Neuronal stem cell (in vitro differentiated cells): ENCODE measurements around the gene SAMD14.

Experiments
- DNase-seq: peaks from one replicate; pipeline ENCODE4 v3.0.0-alpha.2; 2013; ENCODE audit warnings: low spot score
- H2AFZ ChIP-seq: one replicate; pipeline ENCODE4 v1.6.1; 2013; ENCODE audit warnings: mild to moderate bottlenecking, low read length, inconsistent platforms
- H2AK5ac ChIP-seq: 2 replicates; pipeline ENCODE4 v1.6.1; 2013; ENCODE audit warnings: low read depth, mild to moderate bottlenecking, inconsistent platforms, low read length, moderate library complexity, mixed read lengths
- H2BK120ac ChIP-seq: 2 replicates; pipeline ENCODE4 v1.6.1; 2013; ENCODE audit warnings: low read depth, mild to moderate bottlenecking, inconsistent platforms, low read length, moderate library complexity, mixed read lengths
- H2BK12ac ChIP-seq: one replicate; pipeline ENCODE4 v1.6.1; 2013; ENCODE audit warnings: low read length, inconsistent platforms
- H2BK15ac ChIP-seq: 2 replicates; pipeline ENCODE4 v1.6.1; 2013; ENCODE audit warnings: mild to moderate bottlenecking, low read length, inconsistent platforms, mixed read lengths
- H2BK5ac ChIP-seq: one replicate; pipeline ENCODE4 v1.6.1; 2013; ENCODE audit warnings: inconsistent platforms, mild to moderate bottlenecking, low read length, moderate library complexity
- H3K14ac ChIP-seq: one replicate; pipeline ENCODE4 v1.6.1; 2013; ENCODE audit warnings: low read length, inconsistent platforms
- H3K18ac ChIP-seq: 2 replicates; pipeline ENCODE4 v1.6.1; 2013; ENCODE audit warnings: low read length, inconsistent platforms
- H3K23ac ChIP-seq: 2 replicates; pipeline ENCODE4 v1.6.1; 2013; ENCODE audit warnings: low read depth, mild to moderate bottlenecking, mixed read lengths, low read length, inconsistent platforms; ENCODE audit not compliant: poor library complexity
- H3K27ac ChIP-seq: replicated peaks from 3 replicates; pipeline ENCODE4 v1.5.1; 2013; ENCODE audit warnings: low read length, inconsistent platforms
- H3K27me3 ChIP-seq, 3 experiments: 2 replicates each; pipeline ENCODE4 v1.6.1; 2013; ENCODE audit warnings: low read length in 3 of 3, mild to moderate bottlenecking in 2 of 3, inconsistent platforms in 1 of 3, low read depth in 1 of 3, mixed read lengths in 1 of 3, moderate library complexity in 1 of 3; ENCODE audit not compliant: control insufficient read depth in 3 of 3, insufficient read depth in 3 of 3
- H3K36me3 ChIP-seq, 2 donors: replicated peaks in 1 of 2; 2 replicates each; pipeline ENCODE4 v1.6.1; 2013; ENCODE audit warnings: low read length in 2 of 2; ENCODE audit not compliant: control insufficient read depth in 2 of 2, insufficient read depth in 2 of 2
- H3K4ac ChIP-seq: 2 replicates; pipeline ENCODE4 v1.6.1; 2013; ENCODE audit warnings: inconsistent platforms, mild to moderate bottlenecking, low read length, moderate library complexity
- H3K4me1 ChIP-seq, 2 donors: 1 replicate in 1 of 2; 2 replicates in 1 of 2; pipeline ENCODE4 v1.6.1; 2013; ENCODE audit warnings: low read length in 2 of 2, low read depth in 1 of 2; ENCODE audit not compliant: control insufficient read depth in 2 of 2, insufficient read depth in 1 of 2
- H3K4me2 ChIP-seq: one replicate; pipeline ENCODE4 v1.6.1; 2013; ENCODE audit warnings: mild to moderate bottlenecking, low read length, inconsistent platforms; ENCODE audit not compliant: insufficient read depth, poor library complexity, severe bottlenecking
- H3K4me3 ChIP-seq, 2 donors: 2 replicates each; pipeline ENCODE4 v1.5.1; 2013; ENCODE audit warnings: low read length in 2 of 2, mild to moderate bottlenecking in 2 of 2, inconsistent platforms in 1 of 2, moderate library complexity in 1 of 2
- H3K79me1 ChIP-seq: one replicate; pipeline ENCODE4 v1.6.1; 2013; ENCODE audit warnings: low read depth, mild to moderate bottlenecking, inconsistent platforms, low read length, moderate library complexity
- H3K9ac ChIP-seq: one replicate; pipeline ENCODE4 v1.6.1; 2013; ENCODE audit warnings: mild to moderate bottlenecking, low read depth, low read length, inconsistent platforms; ENCODE audit not compliant: poor library complexity
- H3K9me3 ChIP-seq, 2 donors: replicated peaks in 1 of 2; 2 replicates each; pipeline versions ENCODE3 to v1.6.1; 2013; ENCODE audit warnings: low read length in 2 of 2, mild to moderate bottlenecking in 2 of 2, inconsistent platforms in 1 of 2, low read depth in 1 of 2, mixed read lengths in 1 of 2, moderate library complexity in 1 of 2; ENCODE audit not compliant: control insufficient read depth in 2 of 2, insufficient read depth in 1 of 2
- H4K8ac ChIP-seq: one replicate; pipeline ENCODE4 v1.6.1; 2013; ENCODE audit warnings: low read depth, mild to moderate bottlenecking, inconsistent platforms, low read length, moderate library complexity
- H4K91ac ChIP-seq: one replicate; pipeline ENCODE4 v1.6.1; 2013; ENCODE audit warnings: low read length, low read depth, mild to moderate bottlenecking, inconsistent platforms; ENCODE audit not compliant: poor library complexity
- WGBS, 2 donors: extraction: QIAGEN DNeasy Blood & Tissue Kit; methylation state at CpG; one replicate each; pipeline ENCODE4 v1.1.7; 2013; ENCODE audit warnings: missing lambda C conversion rate in 2 of 2, mixed read lengths in 1 of 2; ENCODE audit not compliant: insufficient read length in 2 of 2, insufficient replicate concordance in 1 of 2; ENCODE audit errors: extremely low coverage in 2 of 2; 5-methylcytosine and 5-hydroxymethylcytosine counted together

SAMD14 gene

GRCh38 chr17:50101346-50102163, 28.4 kb downstream of the SAMD14 start:
- peak overlapping the region; percentile 61 for H3K27ac ChIP-seq

DNA sequence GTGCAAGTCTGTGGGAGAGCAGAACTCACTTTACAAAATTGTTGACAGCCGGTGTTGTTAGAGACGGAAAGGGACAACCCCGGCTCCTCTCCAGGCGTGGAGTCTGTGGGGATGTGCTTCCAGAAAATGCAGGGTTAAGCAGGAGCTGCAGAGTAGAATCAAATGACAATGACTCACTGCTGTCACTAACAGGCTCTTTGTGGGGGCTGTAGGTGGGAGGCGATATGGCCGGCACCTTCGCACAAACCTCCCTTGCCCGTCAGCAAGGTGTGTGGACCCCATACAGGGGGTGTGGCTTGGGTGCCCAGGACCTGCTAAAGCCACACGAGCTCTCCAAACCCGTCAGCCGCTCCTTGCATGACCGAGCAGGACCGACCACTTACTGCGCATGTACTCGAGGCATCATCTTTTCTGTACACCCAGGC, 29.0 kb downstream of the SAMD14 start:
- peak overlapping the region; percentile 61 for H3K27ac ChIP-seq
- H2BK5ac ChIP-seq = peak overlapping the region; percentile 90
- peak overlapping the region; percentile 94 for H3K23ac ChIP-seq
- H3K4ac ChIP-seq = no peak overlapping the region
- H2BK15ac ChIP-seq = peak overlapping the region; percentile 54
- H3K79me1 ChIP-seq = peaks cover 6% of the 10 kb centered on the region
- no peak overlapping the region for H2BK120ac ChIP-seq
- H3K14ac ChIP-seq = no peak overlapping the region
- no peak overlapping the region for H3K4me3 ChIP-seq
- peak overlapping the region; percentile 96 for H3K18ac ChIP-seq
- H3K27me3 ChIP-seq = no peaks in the 10 kb centered on the region
- no peaks in the 10 kb centered on the region for H3K9me3 ChIP-seq
- no peak for DNase-seq
- WGBS, 2 donors = no CpG with 5 or more reads among the region's 15 CpGs
- H3K4me2 ChIP-seq = no peak overlapping the region
- H2AK5ac ChIP-seq = peak overlapping the region; percentile 67
- no peak overlapping the region for H2BK12ac ChIP-seq
- H2AFZ ChIP-seq = no peak overlapping the region
- H4K91ac ChIP-seq = no peak overlapping the region
- no peak overlapping the region for H4K8ac ChIP-seq
- no peak overlapping the region for H3K9ac ChIP-seq
- peaks cover 0 to 5% of the 10 kb centered on the region in 2 donors for H3K36me3 ChIP-seq
- H3K4me1 ChIP-seq = peaks cover 22 to 28% of the 10 kb centered on the region in 2 donors

More at GRCh38 chr17:50101346-50102163, 28.4 kb downstream of the SAMD14 start:
- H2BK120ac ChIP-seq = no peak overlapping the region
- H3K9ac ChIP-seq = peak overlapping the region; percentile 80
- H2AFZ ChIP-seq = peak overlapping the region; percentile 46
- H3K4me2 ChIP-seq = no peak overlapping the region
- H4K91ac ChIP-seq = peak overlapping the region; percentile 69
- H2BK15ac ChIP-seq = peak overlapping the region; percentile 54
- peak overlapping the region; percentile 90 for H2BK5ac ChIP-seq
- H2AK5ac ChIP-seq = peak overlapping the region; percentile 72
- H2BK12ac ChIP-seq = peak overlapping the region; percentile 60
- H3K4me1 ChIP-seq = peaks cover 19 to 24% of the 10 kb centered on the region in 2 donors
- H3K9me3 ChIP-seq = no peaks in the 10 kb centered on the region
- no peak for DNase-seq
- H3K4me3 ChIP-seq = no peak overlapping the region
- H3K14ac ChIP-seq = peak overlapping the region; percentile 57
- peak overlapping the region; percentile 96 for H3K18ac ChIP-seq
- H4K8ac ChIP-seq = no peak overlapping the region
- H3K4ac ChIP-seq = no peak overlapping the region
- no peaks in the 10 kb centered on the region for H3K27me3 ChIP-seq
- peaks cover 2% of the 10 kb centered on the region for H3K79me1 ChIP-seq
- peak overlapping the region; percentile 94 for H3K23ac ChIP-seq
- peaks cover under 1 to 5% of the 10 kb centered on the region in 2 donors for H3K36me3 ChIP-seq
- no CpG with 5 or more reads among the region's 17 CpGs for WGBS, 2 donors

- Histone ChIP-seq H2BK120ac (no peak overlapping the region), H4K8ac (no peak overlapping the region), H3K18ac (no peak overlapping the region), H3K9ac (no peak overlapping the region), H3K23ac (no peak overlapping the region), H2BK12ac (no peak overlapping the region), H2BK15ac (no peak overlapping the region), H3K4me2 (no peak overlapping the region), H3K9me3 (no peaks in the 10 kb centered on the region), H3K4me3 (no peak overlapping the region), H3K14ac (no peak overlapping the region), H3K4ac (no peak overlapping the region), H4K91ac (no peak overlapping the region), H2BK5ac (no peak overlapping the region), H3K27me3 (no peaks in the 10 kb centered on the region), H3K4me1 (peaks cover 23 to 32% of the 10 kb centered on the region in 2 donors), H3K27ac (no peak overlapping the region), H2AK5ac (no peak overlapping the region), H3K79me1 (peaks cover 8% of the 10 kb centered on the region), H2AFZ (no peak overlapping the region), H3K36me3 (peaks cover 0 to 5% of the 10 kb centered on the region in 2 donors)
- DNase-seq = no peak
- WGBS, 2 donors = no CpG with 5 or more reads among the region's 5 CpGs
Measured at GRCh38 chr17:50100480-50100883, 29.5 kb downstream of the SAMD14 start.

DNA sequence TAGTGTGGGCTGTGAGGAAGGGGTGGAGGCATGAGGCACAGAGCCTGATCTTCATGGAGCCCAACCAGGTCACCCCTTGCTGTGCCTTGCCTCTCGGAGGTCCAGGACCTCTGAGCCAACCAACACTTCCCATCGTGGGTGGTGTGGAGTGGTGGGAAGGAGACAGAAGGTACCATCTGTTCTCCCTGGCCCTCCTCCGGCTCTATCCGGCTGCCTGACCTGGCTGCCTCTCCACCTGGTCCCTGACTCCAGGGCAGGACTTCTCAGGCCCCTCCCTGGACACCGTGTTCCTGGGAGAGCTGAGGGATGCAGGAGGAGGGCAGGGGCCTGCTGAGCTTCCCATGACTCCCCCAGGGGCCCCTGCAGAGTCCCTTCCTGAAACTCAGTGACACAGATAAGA, 31.0 kb downstream of the SAMD14 start:
- no peak overlapping the region for H2BK15ac ChIP-seq
- no peak for DNase-seq
- H2AFZ ChIP-seq = no peak overlapping the region
- peaks cover 8% of the 10 kb centered on the region for H3K79me1 ChIP-seq
- H3K9ac ChIP-seq = no peak overlapping the region
- H3K4me2 ChIP-seq = no peak overlapping the region
- peak overlapping the region; percentile 57 for H4K8ac ChIP-seq
- H2AK5ac ChIP-seq = no peak overlapping the region
- no peak overlapping the region for H2BK120ac ChIP-seq
- no CpG with 5 or more reads among the region's 5 CpGs for WGBS, 2 donors
- H3K23ac ChIP-seq = no peak overlapping the region
- H3K9me3 ChIP-seq = no peaks in the 10 kb centered on the region
- H3K27me3 ChIP-seq = no peaks in the 10 kb centered on the region
- H2BK12ac ChIP-seq = no peak overlapping the region
- H3K4ac ChIP-seq = no peak overlapping the region
- peaks cover 0 to 5% of the 10 kb centered on the region in 2 donors for H3K36me3 ChIP-seq
- no peak overlapping the region for H4K91ac ChIP-seq
- H2BK5ac ChIP-seq = no peak overlapping the region
- no peak overlapping the region for H3K27ac ChIP-seq
- H3K14ac ChIP-seq = no peak overlapping the region
- no peak overlapping the region for H3K4me3 ChIP-seq
- peaks cover 24 to 27% of the 10 kb centered on the region in 2 donors for H3K4me1 ChIP-seq
- H3K18ac ChIP-seq = no peak overlapping the region
